ENCODE measurements around the gene RPL10. TPM values are rescaled to one million over a fixed set of nuclear protein-coding genes. Genes with fewer than 3 reads are reported as not detected.

Gene RPL10
- total RNA-seq, 1 experiment from 2014 or later: 2,110 TPM

GRCh38 chrX:154441984-154442707, 44.0 kb downstream of the RPL10 start:
- H2BK12ac ChIP-seq (ENCODE audit: insufficient read length, low read depth, low read length): no peak overlapping the region
- Mint-ChIP-seq H3K4me1 (peaks cover 8 to 10% of the 10 kb centered on the region in 2 experiments), H3K4me3 (no peak overlapping the region), H3K27me3 (ENCODE audit: low read depth) (no peaks in the 10 kb centered on the region; the same call in none of the 2 replicates), H3K27ac (no peak overlapping the region), H3K36me3 (ENCODE audit: insufficient read depth in 1 of 3, low read depth in 3 of 3) (peaks cover 25 to 66% (median 63%) of the 10 kb centered on the region in 3 experiments), H3K9me3 (peaks cover 61 to 80% of the 10 kb centered on the region in 2 experiments)
- no peak overlapping the region for H3K9ac ChIP-seq (ENCODE audit: extremely low read depth, insufficient read length, low read length)
- no CpG with 5 or more reads among the region's 21 CpGs for WGBS (ENCODE audit: extremely low coverage, insufficient read length, low lambda C conversion rate)
- H3K4me1 ChIP-seq (ENCODE audit: insufficient read depth, low read length): no peaks in the 10 kb centered on the region
- no peak overlapping the region for H2AK5ac ChIP-seq (ENCODE audit: insufficient read length, low read length)
- no peaks in the 10 kb centered on the region for H3K27me3 ChIP-seq (ENCODE audit: insufficient read depth, low read length)
- no peak overlapping the region for H3K18ac ChIP-seq (ENCODE audit: insufficient read length, low read depth, low read length)
- H3K14ac ChIP-seq (ENCODE audit: insufficient read depth, low read length): no peak overlapping the region
- H4K20me1 ChIP-seq (ENCODE audit: control insufficient read depth, insufficient read depth, insufficient read length): no peaks in the 10 kb centered on the region
- peaks cover 2% of the 10 kb centered on the region; the same call in 1 of the 2 replicates for H3K79me2 ChIP-seq (ENCODE audit: insufficient read depth, low read length)
- H3K4ac ChIP-seq (ENCODE audit: low read depth, low read length): no peak overlapping the region
- no peak overlapping the region for H3K4me2 ChIP-seq (ENCODE audit: insufficient read depth, insufficient read length, low read length)
- H2BK5ac ChIP-seq (ENCODE audit: insufficient read length, low read length): no peak overlapping the region
- no peak overlapping the region for H2BK120ac ChIP-seq (ENCODE audit: low read depth, low read length, poor library complexity, severe bottlenecking)
- DNase-seq: no peak
- peaks cover 10% of the 10 kb centered on the region for H3K23me2 ChIP-seq (ENCODE audit: insufficient read length, low read depth, low read length, poor library complexity, severe bottlenecking)
- no peak overlapping the region for H2AFZ ChIP-seq (ENCODE audit: low read length)
- TF ChIP-seq, protein P1, sequence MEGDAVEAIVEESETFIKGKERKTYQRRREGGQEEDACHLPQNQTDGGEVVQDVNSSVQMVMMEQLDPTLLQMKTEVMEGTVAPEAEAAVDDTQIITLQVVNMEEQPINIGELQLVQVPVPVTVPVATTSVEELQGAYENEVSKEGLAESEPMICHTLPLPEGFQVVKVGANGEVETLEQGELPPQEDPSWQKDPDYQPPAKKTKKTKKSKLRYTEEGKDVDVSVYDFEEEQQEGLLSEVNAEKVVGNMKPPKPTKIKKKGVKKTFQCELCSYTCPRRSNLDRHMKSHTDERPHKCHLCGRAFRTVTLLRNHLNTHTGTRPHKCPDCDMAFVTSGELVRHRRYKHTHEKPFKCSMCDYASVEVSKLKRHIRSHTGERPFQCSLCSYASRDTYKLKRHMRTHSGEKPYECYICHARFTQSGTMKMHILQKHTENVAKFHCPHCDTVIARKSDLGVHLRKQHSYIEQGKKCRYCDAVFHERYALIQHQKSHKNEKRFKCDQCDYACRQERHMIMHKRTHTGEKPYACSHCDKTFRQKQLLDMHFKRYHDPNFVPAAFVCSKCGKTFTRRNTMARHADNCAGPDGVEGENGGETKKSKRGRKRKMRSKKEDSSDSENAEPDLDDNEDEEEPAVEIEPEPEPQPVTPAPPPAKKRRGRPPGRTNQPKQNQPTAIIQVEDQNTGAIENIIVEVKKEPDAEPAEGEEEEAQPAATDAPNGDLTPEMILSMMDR (conservative IDR thresholded peaks at IDR 0.05): no peak
- H3K56ac ChIP-seq (ENCODE audit: insufficient read length, low read depth, low read length): no peak overlapping the region
- H4K5ac ChIP-seq (ENCODE audit: insufficient read length, low read depth, low read length): no peak overlapping the region
- no peak overlapping the region for H4K8ac ChIP-seq (replicated peaks; ENCODE audit: insufficient read length, low read depth, low read length)
- no peaks in the 10 kb centered on the region for H3K79me1 ChIP-seq (ENCODE audit: insufficient read depth, low read depth, low read length, poor library complexity, severe bottlenecking)
- no peak overlapping the region for H2BK20ac ChIP-seq (ENCODE audit: low read depth, low read length, poor library complexity, severe bottlenecking)
- H3K9me3 ChIP-seq (ENCODE audit: control insufficient read depth, low read depth, low read length): peaks cover 33% of the 10 kb centered on the region
- H3K23ac ChIP-seq (ENCODE audit: insufficient read length, low read depth, low read length): no peak overlapping the region
- H3K27ac ChIP-seq (ENCODE audit: insufficient read length, low read depth, low read length): no peak overlapping the region
- H2BK15ac ChIP-seq (ENCODE audit: low read depth, low read length): no peak overlapping the region
- no peak overlapping the region for H4K91ac ChIP-seq (ENCODE audit: insufficient read length, low read depth, low read length)
- no peak overlapping the region for H3T11ph ChIP-seq (ENCODE audit: low read length)
